Cardiac fibroblast (primary cell): Measurements from ENCODE around the gene CRIP1.

Source experiments
- DNase-seq, 2 donors: peaks; one replicate each; pipeline versions ENCODE4 v3.0.0 to v3.0.0-alpha.2; 2010; ENCODE audit warnings: low read depth in 2 of 2
- H3K4me3 ChIP-seq, 2 donors: replicated peaks in 1 of 2; 1 replicate in 1 of 2; 2 replicates in 1 of 2; pipeline ENCODE4 v1.5.1; 2011; ENCODE audit warnings: low read depth in 2 of 2, low read length in 2 of 2, mild to moderate bottlenecking in 2 of 2, moderate library complexity in 1 of 2
- CTCF ChIP-seq: IDR thresholded peaks from one replicate; pipeline ENCODE4 v1.5.1; 2011; ENCODE audit warnings: low read depth, mild to moderate bottlenecking, low read length, inconsistent platforms

Gene CRIP1

GRCh38 chr14:105499256-105500035, 12.8 kb downstream of the CRIP1 start:
- H3K4me3 ChIP-seq = no peak overlapping the region
- TF ChIP-seq CTCF = no peak
- DNase-seq = no peak

- H3K4me3 ChIP-seq = no peak overlapping the region
- TF ChIP-seq CTCF = no peak
- DNase-seq = no peak
Observed at GRCh38 chr14:105500036-105500725, 13.5 kb downstream of the CRIP1 start.

DNA sequence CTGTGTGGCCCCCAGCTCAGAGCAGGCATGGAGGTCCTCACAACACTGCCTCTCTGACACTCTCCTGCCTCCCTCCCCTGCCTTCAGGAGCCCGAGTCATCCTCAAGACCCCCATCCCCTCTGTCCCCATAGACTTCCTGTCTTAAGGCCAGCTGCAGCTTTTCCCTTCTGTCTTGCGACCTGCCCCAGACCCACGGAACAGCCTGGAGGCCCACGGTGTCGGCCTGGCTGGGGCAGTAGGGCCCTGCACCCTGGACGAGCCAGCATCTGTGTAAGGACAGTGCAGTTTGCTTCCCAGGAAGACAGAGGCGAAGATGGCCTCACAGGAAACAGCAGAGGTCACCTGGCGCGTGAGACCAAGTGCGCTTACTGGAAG, 14.0 kb downstream of the CRIP1 start:
- DNase-seq = no peak
- no peak overlapping the region for H3K4me3 ChIP-seq
- TF ChIP-seq CTCF = no peak

DNA sequence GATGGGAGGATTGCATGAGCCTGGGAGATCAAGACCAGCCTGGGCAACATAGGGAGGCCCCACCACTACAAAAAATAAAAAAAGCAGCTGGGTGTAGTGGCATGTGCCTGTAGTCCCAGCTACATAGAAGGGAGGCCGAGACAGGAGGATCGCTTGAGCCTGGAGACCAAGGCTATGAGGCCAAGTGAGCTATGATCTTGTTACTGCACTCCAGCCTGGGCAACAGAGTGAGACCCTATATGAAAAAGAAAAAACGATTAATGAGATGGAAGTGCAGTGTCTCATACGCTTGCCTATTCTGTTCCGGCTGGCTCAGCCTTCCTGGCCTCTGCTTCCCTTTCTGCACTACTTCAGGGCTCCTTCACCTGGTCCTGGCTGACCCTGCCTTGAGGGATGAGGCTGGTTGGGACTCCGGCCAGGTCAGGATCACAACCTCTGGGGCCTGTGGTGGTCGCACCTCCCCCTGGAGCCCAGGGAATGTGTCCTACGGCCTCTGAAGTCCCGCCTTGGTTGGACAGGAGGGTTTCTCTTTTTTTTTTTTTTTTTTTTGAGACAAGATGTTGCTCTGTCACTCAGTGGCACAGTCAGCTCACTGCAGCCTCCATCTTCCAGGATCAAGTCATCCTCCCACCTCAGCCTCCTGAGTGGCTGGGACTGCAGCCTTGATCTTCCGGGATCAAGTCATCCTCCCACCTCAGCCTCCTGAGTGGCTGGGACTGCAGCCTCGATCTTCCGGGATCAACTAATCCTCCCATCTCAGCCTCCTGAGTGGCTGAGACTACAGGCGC, 15.0 kb downstream of the CRIP1 start:
- DNase-seq = no peak
- no peak for TF ChIP-seq CTCF
- no peak overlapping the region for H3K4me3 ChIP-seq

- H3K4me3 ChIP-seq = no peak overlapping the region
- TF ChIP-seq CTCF = no peak
- no peak for DNase-seq
Observed at GRCh38 chr14:105502446-105503295, 16.0 kb downstream of the CRIP1 start.

DNA sequence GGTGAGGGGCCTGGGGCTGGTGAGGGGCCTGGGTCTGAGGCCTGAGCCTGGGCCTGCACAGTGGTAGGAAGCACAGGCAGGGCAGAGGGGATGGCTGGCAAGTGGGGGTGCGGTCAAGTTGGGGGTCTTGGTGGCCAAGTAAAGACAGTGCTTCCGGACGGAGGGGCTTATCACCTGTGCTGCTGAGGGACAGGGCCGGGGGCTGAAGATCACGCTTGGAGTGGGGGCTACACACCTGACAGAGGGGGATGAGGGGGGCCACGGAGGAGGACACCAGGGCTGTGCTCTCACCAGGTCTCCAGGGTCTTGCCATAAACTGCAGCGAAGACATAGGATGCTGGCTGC, 16.6 kb downstream of the CRIP1 start:
- DNase-seq = no peak
- H3K4me3 ChIP-seq = no peak overlapping the region
- TF ChIP-seq CTCF = no peak
